ENCODE results near the gene CELF4. TPM values are rescaled to one million over a fixed set of nuclear protein-coding genes. Genes with fewer than 3 reads are reported as not detected.

The CELF4 gene
- total RNA-seq, 2 donors from 2014 or later: 0.22 to 3.9 TPM

DNA sequence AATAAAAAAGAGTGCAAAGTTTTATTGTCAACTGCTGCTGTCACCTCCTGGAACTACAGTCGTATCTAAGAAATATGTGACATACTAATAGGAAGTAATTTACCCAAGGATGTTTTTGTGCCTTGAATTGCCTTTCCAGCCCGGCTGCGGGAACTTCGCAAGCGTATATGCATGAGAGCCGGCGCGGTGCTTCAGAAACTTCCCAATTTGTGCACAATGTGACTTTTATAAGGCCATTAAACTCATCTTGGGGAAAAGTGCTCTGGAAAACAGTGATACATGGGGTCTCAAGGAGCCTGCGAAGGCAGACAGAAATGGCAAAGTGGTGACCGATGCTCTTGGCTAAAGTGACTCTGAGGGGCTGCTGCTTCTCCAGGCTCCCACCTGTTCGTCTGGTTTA lies 41.7 kb upstream of the CELF4 start:
- DNase-seq (ENCODE audit: low spot score): no peak

GRCh38 chr18:37604032-37604431 lies 38.4 kb upstream of the CELF4 start:
- Histone ChIP-seq H3K36me3 (no peaks in the 10 kb centered on the region), H3K9me3 (no peaks in the 10 kb centered on the region), H3K4me1 (no peaks in the 10 kb centered on the region), H3K27me3 (no peaks in the 10 kb centered on the region), H3K27ac (no peak overlapping the region), H3K4me3 (no peak overlapping the region)
- TF ChIP-seq, protein P1, sequence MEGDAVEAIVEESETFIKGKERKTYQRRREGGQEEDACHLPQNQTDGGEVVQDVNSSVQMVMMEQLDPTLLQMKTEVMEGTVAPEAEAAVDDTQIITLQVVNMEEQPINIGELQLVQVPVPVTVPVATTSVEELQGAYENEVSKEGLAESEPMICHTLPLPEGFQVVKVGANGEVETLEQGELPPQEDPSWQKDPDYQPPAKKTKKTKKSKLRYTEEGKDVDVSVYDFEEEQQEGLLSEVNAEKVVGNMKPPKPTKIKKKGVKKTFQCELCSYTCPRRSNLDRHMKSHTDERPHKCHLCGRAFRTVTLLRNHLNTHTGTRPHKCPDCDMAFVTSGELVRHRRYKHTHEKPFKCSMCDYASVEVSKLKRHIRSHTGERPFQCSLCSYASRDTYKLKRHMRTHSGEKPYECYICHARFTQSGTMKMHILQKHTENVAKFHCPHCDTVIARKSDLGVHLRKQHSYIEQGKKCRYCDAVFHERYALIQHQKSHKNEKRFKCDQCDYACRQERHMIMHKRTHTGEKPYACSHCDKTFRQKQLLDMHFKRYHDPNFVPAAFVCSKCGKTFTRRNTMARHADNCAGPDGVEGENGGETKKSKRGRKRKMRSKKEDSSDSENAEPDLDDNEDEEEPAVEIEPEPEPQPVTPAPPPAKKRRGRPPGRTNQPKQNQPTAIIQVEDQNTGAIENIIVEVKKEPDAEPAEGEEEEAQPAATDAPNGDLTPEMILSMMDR (IDR thresholded peaks at IDR 0.05): no peak
- DNase-seq (ENCODE audit: low spot score): no peak

More for the DNA sequence above, 41.7 kb upstream of the CELF4 start:
- TF ChIP-seq, protein P1 (IDR thresholded peaks at IDR 0.05): no peak
- H3K4me3 ChIP-seq: no peak overlapping the region
- no peaks in the 10 kb centered on the region for H3K36me3 ChIP-seq
- no peak overlapping the region for H3K27ac ChIP-seq
- H3K4me1 ChIP-seq: no peaks in the 10 kb centered on the region
- H3K27me3 ChIP-seq: no peaks in the 10 kb centered on the region
- no peaks in the 10 kb centered on the region for H3K9me3 ChIP-seq

DNA sequence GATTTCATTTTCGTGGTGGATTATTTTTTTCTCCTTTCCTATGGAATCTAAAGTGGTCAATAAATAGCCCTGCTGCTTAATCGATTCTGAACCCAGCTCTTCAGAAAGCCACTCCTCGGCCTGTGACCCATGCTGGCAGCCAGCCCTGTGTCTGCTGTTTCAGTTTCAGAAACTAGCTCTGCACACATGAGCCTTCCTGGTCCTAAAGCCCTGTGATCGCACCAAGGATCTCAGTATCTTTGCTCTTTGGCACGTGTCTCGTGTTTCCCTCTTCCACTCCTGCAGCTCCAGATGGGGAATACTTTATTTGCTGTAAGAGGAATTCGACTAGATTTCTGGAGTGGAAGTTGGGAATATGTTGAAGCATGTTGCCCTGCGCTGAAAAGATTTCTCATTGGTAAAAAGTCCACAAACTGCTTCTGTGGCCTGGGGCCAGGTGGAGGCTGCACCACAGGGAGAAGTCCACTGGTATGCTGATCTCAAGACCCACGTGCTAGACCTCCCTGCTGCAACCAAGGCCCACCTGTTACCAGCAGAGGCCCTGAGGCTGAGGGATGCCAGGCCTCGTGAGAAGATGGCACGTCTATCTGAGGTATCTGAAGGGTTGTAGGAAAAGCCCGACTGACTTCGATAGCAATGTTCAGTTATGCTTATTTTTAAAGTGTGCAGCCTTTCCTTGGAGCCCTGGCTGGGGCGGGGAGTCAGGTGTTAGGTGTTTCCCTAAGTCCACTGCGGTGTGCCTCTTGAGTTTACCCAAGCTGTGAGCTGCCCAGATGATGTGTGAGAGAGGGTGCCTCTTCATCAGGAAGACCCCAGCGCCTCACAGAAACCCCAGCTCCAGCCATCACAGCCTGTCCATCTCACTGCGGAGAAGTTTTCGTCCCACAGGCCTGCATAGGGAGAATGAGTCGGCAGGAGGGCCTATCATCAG lies 33.6 kb upstream of the CELF4 start:
- H3K4me3 ChIP-seq: no peak overlapping the region
- TF ChIP-seq, protein P1 (IDR thresholded peaks at IDR 0.05): no peak
- no peaks in the 10 kb centered on the region for H3K36me3 ChIP-seq
- H3K4me1 ChIP-seq: no peaks in the 10 kb centered on the region
- no peak overlapping the region for H3K27ac ChIP-seq
- no peaks in the 10 kb centered on the region for H3K9me3 ChIP-seq
- DNase-seq (ENCODE audit: low spot score): no peak
- H3K27me3 ChIP-seq: no peaks in the 10 kb centered on the region

DNA sequence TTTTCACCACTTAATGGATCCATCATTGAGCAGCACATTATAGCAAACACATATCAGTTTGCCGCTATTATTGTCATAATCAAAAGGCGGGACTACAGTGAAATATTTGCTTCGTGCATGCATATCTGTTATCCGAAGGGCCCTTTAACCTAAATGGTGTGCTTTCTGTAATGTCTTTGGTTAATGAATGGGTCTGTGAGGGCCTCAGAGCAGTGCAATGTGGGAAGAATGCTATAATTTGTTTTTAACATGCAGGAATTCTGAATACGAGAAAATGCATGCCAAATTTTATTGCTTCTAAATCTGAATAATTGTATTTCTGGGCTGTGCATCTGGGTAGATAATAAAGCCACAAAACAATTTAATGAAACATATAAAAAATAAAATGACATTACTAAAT lies 32.8 kb upstream of the CELF4 start:
- H3K9me3 ChIP-seq: no peaks in the 10 kb centered on the region
- H3K4me1 ChIP-seq: no peaks in the 10 kb centered on the region
- DNase-seq (ENCODE audit: low spot score): no peak
- no peaks in the 10 kb centered on the region for H3K36me3 ChIP-seq
- H3K27me3 ChIP-seq: no peaks in the 10 kb centered on the region
- H3K27ac ChIP-seq: no peak overlapping the region
- TF ChIP-seq, protein P1 (IDR thresholded peaks at IDR 0.05): no peak
- H3K4me3 ChIP-seq: no peak overlapping the region

GRCh38 chr18:37590346-37590745 lies 24.7 kb upstream of the CELF4 start:
- no peak for DNase-seq (ENCODE audit: low spot score)
- Histone ChIP-seq H3K4me1 (no peaks in the 10 kb centered on the region), H3K4me3 (no peak overlapping the region), H3K36me3 (no peaks in the 10 kb centered on the region), H3K27ac (no peak overlapping the region), H3K9me3 (no peaks in the 10 kb centered on the region), H3K27me3 (no peaks in the 10 kb centered on the region)
- TF ChIP-seq, protein P1 (IDR thresholded peaks at IDR 0.05): no peak

All from right atrium auricular region (tissue), 2 donors.